ENCODE measurements around the gene CRKL.
"Not testable (repeated sequence)": the region's sequence is repeated elsewhere in the genome, so short reads cannot be mapped to it uniquely, and the experiment has no call there.

The CRKL gene

DNA sequence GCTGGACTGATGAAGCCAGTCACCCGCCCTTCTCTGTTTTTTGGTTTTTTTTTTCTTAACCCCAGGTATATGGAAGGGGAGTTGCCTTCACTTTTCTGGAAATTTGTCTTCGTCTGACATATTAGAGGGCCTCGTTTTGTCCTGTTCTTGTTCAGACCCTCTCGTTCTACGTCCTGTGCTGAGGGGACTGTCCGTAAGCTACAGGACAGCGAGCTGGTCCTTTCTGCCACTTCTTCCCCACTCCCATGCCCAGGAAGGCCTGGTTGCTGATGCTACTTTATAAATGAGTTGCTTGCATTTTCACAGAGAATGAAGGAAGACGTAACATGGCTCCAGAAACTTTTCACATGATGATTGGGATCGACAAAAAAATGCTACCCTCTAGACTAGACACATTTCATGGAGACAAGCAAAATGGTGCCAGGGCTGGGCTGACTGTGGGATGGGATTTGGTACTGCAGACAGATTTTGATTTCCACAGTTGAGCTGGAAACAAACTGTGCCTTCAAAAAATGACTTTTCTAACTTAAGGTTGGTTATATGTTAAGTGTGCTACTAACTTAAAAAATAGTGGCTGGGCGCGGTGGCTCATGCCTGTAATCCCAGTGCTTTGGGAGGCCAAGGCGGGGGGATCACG lies 27.2 kb upstream of the CRKL start:
- no peak for TF ChIP-seq SPI1 (IDR thresholded peaks at IDR 0.05; ENCODE audit: borderline replicate concordance, low read depth)
- TF ChIP-seq, protein P1, sequence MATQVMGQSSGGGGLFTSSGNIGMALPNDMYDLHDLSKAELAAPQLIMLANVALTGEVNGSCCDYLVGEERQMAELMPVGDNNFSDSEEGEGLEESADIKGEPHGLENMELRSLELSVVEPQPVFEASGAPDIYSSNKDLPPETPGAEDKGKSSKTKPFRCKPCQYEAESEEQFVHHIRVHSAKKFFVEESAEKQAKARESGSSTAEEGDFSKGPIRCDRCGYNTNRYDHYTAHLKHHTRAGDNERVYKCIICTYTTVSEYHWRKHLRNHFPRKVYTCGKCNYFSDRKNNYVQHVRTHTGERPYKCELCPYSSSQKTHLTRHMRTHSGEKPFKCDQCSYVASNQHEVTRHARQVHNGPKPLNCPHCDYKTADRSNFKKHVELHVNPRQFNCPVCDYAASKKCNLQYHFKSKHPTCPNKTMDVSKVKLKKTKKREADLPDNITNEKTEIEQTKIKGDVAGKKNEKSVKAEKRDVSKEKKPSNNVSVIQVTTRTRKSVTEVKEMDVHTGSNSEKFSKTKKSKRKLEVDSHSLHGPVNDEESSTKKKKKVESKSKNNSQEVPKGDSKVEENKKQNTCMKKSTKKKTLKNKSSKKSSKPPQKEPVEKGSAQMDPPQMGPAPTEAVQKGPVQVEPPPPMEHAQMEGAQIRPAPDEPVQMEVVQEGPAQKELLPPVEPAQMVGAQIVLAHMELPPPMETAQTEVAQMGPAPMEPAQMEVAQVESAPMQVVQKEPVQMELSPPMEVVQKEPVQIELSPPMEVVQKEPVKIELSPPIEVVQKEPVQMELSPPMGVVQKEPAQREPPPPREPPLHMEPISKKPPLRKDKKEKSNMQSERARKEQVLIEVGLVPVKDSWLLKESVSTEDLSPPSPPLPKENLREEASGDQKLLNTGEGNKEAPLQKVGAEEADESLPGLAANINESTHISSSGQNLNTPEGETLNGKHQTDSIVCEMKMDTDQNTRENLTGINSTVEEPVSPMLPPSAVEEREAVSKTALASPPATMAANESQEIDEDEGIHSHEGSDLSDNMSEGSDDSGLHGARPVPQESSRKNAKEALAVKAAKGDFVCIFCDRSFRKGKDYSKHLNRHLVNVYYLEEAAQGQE (IDR thresholded peaks at IDR 0.05; ENCODE audit: insufficient replicate concordance, low read depth): no peak
- no peaks in the 10 kb centered on the region for H3K27me3 ChIP-seq (ENCODE audit: insufficient read depth, poor library complexity, severe bottlenecking)
- DNase-seq (ENCODE audit: low read depth in 1 of 2, low spot score in 1 of 2): no peak
- no peak overlapping the region for H3K4me3 ChIP-seq (replicated peaks; ENCODE audit: insufficient read depth, low read length)
- no peak overlapping the region for H3K27ac ChIP-seq (replicated peaks)

GRCh38 chr22:20890975-20891374 lies 26.2 kb upstream of the CRKL start:
- Histone ChIP-seq H3K27me3 (ENCODE audit: insufficient read depth, poor library complexity, severe bottlenecking) (no peaks in the 10 kb centered on the region), H3K27ac (replicated peaks) (no peak overlapping the region), H3K4me3 (replicated peaks; ENCODE audit: insufficient read depth, low read length) (no peak overlapping the region)
- no peak for DNase-seq (ENCODE audit: low read depth in 1 of 2, low spot score in 1 of 2)
- TF ChIP-seq SPI1 (IDR thresholded peaks at IDR 0.05; ENCODE audit: borderline replicate concordance, low read depth) (no peak), POLR2AphosphoS5 (IDR thresholded peaks at IDR 0.05; ENCODE audit: low read depth) (no peak), GABPA (IDR thresholded peaks at IDR 0.05; ENCODE audit: low read depth) (no peak)
- TF ChIP-seq, protein P1 (IDR thresholded peaks at IDR 0.05; ENCODE audit: insufficient replicate concordance, low read depth): no peak

GRCh38 chr22:20897737-20898136 lies 19.5 kb upstream of the CRKL start:
- H3K27ac ChIP-seq (replicated peaks); H3K27me3 ChIP-seq (ENCODE audit: insufficient read depth, poor library complexity, severe bottlenecking); H3K4me3 ChIP-seq (replicated peaks; ENCODE audit: insufficient read depth, low read length); DNase-seq (ENCODE audit: low read depth in 1 of 2, low spot score in 1 of 2): not testable (repeated sequence)

GRCh38 chr22:20899827-20900423 lies 17.3 kb upstream of the CRKL start:
- TF ChIP-seq GABPA (IDR thresholded peaks at IDR 0.05; ENCODE audit: low read depth) (no peak), SPI1 (IDR thresholded peaks at IDR 0.05; ENCODE audit: borderline replicate concordance, low read depth) (no peak), POLR2AphosphoS5 (IDR thresholded peaks at IDR 0.05; ENCODE audit: low read depth) (no peak)
- TF ChIP-seq, protein P1 (IDR thresholded peaks at IDR 0.05; ENCODE audit: insufficient replicate concordance, low read depth): no peak
- TF ChIP-seq, protein P2, sequence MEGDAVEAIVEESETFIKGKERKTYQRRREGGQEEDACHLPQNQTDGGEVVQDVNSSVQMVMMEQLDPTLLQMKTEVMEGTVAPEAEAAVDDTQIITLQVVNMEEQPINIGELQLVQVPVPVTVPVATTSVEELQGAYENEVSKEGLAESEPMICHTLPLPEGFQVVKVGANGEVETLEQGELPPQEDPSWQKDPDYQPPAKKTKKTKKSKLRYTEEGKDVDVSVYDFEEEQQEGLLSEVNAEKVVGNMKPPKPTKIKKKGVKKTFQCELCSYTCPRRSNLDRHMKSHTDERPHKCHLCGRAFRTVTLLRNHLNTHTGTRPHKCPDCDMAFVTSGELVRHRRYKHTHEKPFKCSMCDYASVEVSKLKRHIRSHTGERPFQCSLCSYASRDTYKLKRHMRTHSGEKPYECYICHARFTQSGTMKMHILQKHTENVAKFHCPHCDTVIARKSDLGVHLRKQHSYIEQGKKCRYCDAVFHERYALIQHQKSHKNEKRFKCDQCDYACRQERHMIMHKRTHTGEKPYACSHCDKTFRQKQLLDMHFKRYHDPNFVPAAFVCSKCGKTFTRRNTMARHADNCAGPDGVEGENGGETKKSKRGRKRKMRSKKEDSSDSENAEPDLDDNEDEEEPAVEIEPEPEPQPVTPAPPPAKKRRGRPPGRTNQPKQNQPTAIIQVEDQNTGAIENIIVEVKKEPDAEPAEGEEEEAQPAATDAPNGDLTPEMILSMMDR (IDR thresholded peaks at IDR 0.05; ENCODE audit: insufficient read depth, low read length): no peak

DNA sequence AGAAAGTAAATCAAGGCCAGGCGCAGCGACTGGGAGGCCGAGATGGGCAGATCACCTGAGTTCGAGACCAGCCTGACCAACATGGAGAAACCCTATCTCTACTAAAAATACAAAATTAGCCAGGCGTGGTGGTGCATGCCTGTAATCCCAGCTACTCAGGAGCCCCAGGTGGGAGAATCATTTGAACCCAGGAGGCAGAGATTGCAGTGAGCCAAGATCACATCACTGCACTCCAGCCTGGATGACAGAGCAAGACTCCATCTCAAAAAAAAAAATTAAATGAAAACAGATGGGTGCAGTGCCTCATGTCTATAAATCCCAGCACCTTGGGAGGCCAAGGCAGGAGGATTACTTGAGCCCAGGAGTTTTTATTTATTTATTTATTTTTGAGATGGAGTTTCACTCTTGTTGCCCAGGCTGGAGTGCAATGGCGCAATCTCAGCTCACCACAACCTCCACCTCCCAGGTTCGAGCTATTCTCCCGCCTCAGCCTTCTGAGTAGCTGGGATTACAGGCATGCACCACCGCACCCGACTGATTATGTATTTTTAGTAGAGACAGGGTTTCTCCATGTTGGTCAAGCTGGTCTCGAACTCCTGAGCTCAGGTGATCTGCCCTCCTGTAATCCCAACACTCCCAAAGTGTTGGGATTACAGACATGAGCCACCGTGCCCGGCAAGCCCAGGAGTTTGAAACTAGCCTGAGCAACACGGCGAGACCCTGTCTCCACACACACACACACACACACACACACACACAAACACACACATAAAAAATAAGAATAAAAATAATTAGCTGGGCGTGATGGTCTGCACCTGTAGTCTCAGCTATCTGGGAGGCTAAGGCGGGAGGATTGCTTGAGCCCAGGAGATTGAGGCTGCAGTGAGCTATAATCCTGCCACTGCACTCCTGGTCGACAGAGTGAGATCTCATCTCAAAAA lies 15.8 kb upstream of the CRKL start:
- H3K4me3 ChIP-seq (replicated peaks; ENCODE audit: insufficient read depth, low read length); H3K27me3 ChIP-seq (ENCODE audit: insufficient read depth, poor library complexity, severe bottlenecking); H3K27ac ChIP-seq (replicated peaks); DNase-seq (ENCODE audit: low read depth in 1 of 2, low spot score in 1 of 2): not testable (repeated sequence)

More at GRCh38 chr22:20899827-20900423, 17.3 kb upstream of the CRKL start:
- Histone ChIP-seq H3K27me3 (ENCODE audit: insufficient read depth, poor library complexity, severe bottlenecking) (no peaks in the 10 kb centered on the region), H3K27ac (replicated peaks) (no peak overlapping the region), H3K4me3 (replicated peaks; ENCODE audit: insufficient read depth, low read length) (no peak overlapping the region)
- DNase-seq (ENCODE audit: low read depth in 1 of 2, low spot score in 1 of 2): no peak
